ENCODE results near the gene TEX48.

TEX48 gene

DNA sequence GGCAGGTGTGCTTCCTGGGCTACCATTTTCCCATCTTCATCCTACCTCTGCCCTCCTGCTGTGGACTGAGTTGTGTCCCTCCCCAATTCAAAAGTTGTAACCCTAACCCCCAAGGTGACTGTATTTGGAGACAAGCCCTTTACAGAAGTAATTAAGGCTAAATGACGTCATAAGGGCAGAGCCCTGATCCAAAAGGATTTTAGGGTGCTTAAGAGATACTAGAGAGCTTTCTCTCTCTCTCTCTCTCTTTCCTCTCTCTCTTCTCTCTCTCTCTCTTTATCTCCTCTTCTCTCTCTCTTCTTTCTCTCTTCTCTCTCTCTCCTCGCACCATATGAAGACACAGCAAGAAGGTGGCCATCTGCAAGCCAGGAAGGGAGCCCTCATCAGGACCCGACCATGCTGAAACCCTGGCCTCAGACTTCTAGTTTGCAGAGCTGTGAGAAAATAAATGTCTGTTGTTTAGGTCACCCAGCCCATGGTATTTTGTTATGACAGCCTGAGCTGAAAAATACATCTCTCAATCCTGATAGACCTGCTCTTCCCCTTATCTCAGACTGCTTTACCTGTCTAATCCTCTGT is 36.0 kb upstream of the TEX48 start:
- no peak overlapping the region for H3K4me3 ChIP-seq (ENCODE audit: control insufficient read depth, low read depth, low read length)
- DNase-seq (ENCODE audit: low read depth) = no peak
- TF ChIP-seq, protein P1, sequence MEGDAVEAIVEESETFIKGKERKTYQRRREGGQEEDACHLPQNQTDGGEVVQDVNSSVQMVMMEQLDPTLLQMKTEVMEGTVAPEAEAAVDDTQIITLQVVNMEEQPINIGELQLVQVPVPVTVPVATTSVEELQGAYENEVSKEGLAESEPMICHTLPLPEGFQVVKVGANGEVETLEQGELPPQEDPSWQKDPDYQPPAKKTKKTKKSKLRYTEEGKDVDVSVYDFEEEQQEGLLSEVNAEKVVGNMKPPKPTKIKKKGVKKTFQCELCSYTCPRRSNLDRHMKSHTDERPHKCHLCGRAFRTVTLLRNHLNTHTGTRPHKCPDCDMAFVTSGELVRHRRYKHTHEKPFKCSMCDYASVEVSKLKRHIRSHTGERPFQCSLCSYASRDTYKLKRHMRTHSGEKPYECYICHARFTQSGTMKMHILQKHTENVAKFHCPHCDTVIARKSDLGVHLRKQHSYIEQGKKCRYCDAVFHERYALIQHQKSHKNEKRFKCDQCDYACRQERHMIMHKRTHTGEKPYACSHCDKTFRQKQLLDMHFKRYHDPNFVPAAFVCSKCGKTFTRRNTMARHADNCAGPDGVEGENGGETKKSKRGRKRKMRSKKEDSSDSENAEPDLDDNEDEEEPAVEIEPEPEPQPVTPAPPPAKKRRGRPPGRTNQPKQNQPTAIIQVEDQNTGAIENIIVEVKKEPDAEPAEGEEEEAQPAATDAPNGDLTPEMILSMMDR (conservative IDR thresholded peaks at IDR 0.05; ENCODE audit: control insufficient read depth, insufficient read depth, low read depth, low read length) = no peak

- no peak overlapping the region for H3K4me3 ChIP-seq (ENCODE audit: control insufficient read depth, low read depth, low read length)
- TF ChIP-seq, protein P1 (conservative IDR thresholded peaks at IDR 0.05; ENCODE audit: control insufficient read depth, insufficient read depth, low read depth, low read length) = no peak
- no peak for DNase-seq (ENCODE audit: low read depth)
Observed at GRCh38 chr9:114709636-114710035, 27.6 kb upstream of the TEX48 start.

DNA sequence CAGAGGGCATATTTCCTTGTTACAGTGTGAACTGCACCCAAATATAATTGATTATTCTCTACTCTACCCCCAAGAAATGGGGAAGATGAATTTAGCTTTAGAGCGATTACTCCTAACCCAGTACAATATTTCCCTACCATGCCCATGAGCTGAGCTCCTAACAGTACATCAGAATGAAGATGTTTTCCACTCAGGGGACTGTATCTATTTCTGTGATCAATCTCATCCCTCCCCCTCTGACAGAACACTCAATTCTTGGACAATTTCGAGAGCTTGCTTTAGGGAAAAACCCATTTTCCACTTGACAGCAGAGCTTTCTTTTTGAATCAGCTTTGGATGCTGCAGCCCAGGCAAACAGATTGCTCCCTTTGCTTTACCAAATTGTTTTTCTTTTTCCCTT is 24.7 kb upstream of the TEX48 start:
- no peak for DNase-seq (ENCODE audit: low read depth)
- TF ChIP-seq, protein P1 (conservative IDR thresholded peaks at IDR 0.05; ENCODE audit: control insufficient read depth, insufficient read depth, low read depth, low read length) = no peak

GRCh38 chr9:114701988-114702387 is 20.0 kb upstream of the TEX48 start:
- TF ChIP-seq, protein P1 (conservative IDR thresholded peaks at IDR 0.05; ENCODE audit: control insufficient read depth, insufficient read depth, low read depth, low read length) = no peak
- no peak for DNase-seq (ENCODE audit: low read depth)
- no peak overlapping the region for H3K4me3 ChIP-seq (ENCODE audit: control insufficient read depth, low read depth, low read length)

More for the DNA sequence above, 24.7 kb upstream of the TEX48 start:
- H3K4me3 ChIP-seq (ENCODE audit: control insufficient read depth, low read depth, low read length) = no peak overlapping the region

DNA sequence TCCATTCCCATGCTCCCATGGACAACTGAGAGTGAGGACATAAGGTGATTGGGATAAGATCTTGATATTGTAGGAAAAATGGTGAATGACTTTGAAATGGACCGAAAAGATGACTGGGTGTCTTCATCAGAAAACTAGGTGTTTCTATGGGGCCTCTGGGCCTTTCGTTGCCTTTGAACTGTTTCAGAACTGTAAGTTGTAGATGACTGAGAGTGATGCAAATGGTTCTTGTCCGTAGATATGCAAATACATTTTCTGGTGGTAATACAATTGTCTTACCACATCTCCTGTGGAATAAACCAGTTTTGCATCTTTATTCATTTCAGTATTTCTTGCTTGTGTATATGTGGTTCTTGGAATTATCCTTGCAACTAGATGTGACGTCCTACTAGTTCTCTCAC is 16.0 kb upstream of the TEX48 start:
- TF ChIP-seq, protein P1 (conservative IDR thresholded peaks at IDR 0.05; ENCODE audit: control insufficient read depth, insufficient read depth, low read depth, low read length) = no peak
- no peak for DNase-seq (ENCODE audit: low read depth)
- no peak overlapping the region for H3K4me3 ChIP-seq (ENCODE audit: control insufficient read depth, low read depth, low read length)

- TF ChIP-seq, protein P1 (conservative IDR thresholded peaks at IDR 0.05; ENCODE audit: control insufficient read depth, insufficient read depth, low read depth, low read length) = no peak
- H3K4me3 ChIP-seq (ENCODE audit: control insufficient read depth, low read depth, low read length) = no peak overlapping the region
- peak; percentile 53 for DNase-seq (ENCODE audit: low read depth)
Observed at GRCh38 chr9:114696814-114697544, 15.0 kb upstream of the TEX48 start.
